Measurements from ENCODE around the gene RNF220.

Gene RNF220

DNA sequence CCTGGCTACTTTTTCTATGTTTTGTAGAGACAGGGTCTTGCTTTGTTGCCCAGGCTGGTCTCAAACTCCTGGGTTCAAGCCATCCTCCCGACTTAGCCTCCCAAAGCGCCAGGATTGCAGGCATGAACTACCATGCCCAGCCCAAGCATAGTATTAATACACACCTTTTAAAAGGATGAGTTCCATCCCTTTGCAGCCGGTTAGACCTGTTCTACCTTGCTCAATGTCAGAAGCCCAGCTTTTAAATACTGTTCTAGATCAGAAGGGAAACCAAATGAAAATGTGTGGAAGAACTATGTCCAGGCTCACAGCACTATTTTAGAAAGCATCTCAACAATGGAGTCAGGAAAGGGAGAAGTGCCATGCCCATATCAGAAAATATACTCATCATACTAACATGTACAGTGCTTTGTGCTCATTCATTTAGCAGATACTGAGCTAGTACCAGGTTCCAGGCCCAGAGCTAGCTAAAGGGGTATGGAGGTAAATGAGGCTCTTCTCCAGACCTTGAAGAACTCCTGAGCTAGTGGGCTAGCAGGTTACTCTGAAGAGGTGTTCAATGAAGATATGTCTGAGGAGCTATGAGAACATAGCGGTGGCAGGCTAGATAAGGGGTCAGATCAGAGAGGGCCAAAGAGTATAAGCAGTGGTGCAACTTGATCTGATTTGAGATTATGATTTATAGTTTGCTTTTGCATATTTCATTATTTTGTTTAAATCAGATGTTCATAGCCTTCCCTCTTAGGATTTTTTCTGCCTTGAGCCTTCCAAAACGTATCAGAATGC is 78.2 kb downstream of the RNF220 start:
- TF ChIP-seq PPARA (CRISPR knock-in tag; IDR thresholded peaks at IDR 0.05; ENCODE audit: borderline replicate concordance) (no peak), TOX (CRISPR knock-in tag; IDR thresholded peaks at IDR 0.05; ENCODE audit: borderline replicate concordance) (no peak), ZC3H10 (CRISPR knock-in tag; IDR thresholded peaks at IDR 0.05) (no peak), ESRRG (CRISPR knock-in tag; IDR thresholded peaks at IDR 0.05) (no peak), BACH2 (CRISPR knock-in tag; IDR thresholded peaks at IDR 0.05; ENCODE audit: borderline replicate concordance) (no peak), TCF4 (CRISPR knock-in tag; IDR thresholded peaks at IDR 0.05; ENCODE audit: borderline replicate concordance) (no peak), ZFP3 (CRISPR knock-in tag; IDR thresholded peaks at IDR 0.05) (no peak), ARNTL (CRISPR knock-in tag; IDR thresholded peaks at IDR 0.05; ENCODE audit: borderline replicate concordance, low read depth) (no peak), GLIS3 (CRISPR knock-in tag; IDR thresholded peaks at IDR 0.05) (no peak), ZFP30 (CRISPR knock-in tag; IDR thresholded peaks at IDR 0.05) (no peak), ISL1 (CRISPR knock-in tag; IDR thresholded peaks at IDR 0.05) (no peak), ZNF8 (CRISPR knock-in tag; IDR thresholded peaks at IDR 0.05) (no peak), RARB (CRISPR knock-in tag; IDR thresholded peaks at IDR 0.05) (no peak), OSR1 (CRISPR knock-in tag; IDR thresholded peaks at IDR 0.05) (no peak), SNAI2 (CRISPR knock-in tag; IDR thresholded peaks at IDR 0.05) (no peak)
- TF ChIP-seq, protein P1, sequence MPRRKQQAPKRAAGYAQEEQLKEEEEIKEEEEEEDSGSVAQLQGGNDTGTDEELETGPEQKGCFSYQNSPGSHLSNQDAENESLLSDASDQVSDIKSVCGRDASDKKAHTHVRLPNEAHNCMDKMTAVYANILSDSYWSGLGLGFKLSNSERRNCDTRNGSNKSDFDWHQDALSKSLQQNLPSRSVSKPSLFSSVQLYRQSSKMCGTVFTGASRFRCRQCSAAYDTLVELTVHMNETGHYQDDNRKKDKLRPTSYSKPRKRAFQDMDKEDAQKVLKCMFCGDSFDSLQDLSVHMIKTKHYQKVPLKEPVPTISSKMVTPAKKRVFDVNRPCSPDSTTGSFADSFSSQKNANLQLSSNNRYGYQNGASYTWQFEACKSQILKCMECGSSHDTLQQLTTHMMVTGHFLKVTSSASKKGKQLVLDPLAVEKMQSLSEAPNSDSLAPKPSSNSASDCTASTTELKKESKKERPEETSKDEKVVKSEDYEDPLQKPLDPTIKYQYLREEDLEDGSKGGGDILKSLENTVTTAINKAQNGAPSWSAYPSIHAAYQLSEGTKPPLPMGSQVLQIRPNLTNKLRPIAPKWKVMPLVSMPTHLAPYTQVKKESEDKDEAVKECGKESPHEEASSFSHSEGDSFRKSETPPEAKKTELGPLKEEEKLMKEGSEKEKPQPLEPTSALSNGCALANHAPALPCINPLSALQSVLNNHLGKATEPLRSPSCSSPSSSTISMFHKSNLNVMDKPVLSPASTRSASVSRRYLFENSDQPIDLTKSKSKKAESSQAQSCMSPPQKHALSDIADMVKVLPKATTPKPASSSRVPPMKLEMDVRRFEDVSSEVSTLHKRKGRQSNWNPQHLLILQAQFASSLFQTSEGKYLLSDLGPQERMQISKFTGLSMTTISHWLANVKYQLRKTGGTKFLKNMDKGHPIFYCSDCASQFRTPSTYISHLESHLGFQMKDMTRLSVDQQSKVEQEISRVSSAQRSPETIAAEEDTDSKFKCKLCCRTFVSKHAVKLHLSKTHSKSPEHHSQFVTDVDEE (CRISPR knock-in tag; IDR thresholded peaks at IDR 0.05), result no peak
- TF ChIP-seq, protein P2, sequence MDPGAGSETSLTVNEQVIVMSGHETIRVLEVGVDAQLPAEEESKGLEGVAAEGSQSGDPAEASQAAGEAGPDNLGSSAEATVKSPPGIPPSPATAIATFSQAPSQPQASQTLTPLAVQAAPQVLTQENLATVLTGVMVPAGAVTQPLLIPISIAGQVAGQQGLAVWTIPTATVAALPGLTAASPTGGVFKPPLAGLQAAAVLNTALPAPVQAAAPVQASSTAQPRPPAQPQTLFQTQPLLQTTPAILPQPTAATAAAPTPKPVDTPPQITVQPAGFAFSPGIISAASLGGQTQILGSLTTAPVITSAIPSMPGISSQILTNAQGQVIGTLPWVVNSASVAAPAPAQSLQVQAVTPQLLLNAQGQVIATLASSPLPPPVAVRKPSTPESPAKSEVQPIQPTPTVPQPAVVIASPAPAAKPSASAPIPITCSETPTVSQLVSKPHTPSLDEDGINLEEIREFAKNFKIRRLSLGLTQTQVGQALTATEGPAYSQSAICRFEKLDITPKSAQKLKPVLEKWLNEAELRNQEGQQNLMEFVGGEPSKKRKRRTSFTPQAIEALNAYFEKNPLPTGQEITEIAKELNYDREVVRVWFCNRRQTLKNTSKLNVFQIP (CRISPR knock-in tag; IDR thresholded peaks at IDR 0.05; ENCODE audit: borderline replicate concordance, low read depth), result no peak
- TF ChIP-seq, protein P3, sequence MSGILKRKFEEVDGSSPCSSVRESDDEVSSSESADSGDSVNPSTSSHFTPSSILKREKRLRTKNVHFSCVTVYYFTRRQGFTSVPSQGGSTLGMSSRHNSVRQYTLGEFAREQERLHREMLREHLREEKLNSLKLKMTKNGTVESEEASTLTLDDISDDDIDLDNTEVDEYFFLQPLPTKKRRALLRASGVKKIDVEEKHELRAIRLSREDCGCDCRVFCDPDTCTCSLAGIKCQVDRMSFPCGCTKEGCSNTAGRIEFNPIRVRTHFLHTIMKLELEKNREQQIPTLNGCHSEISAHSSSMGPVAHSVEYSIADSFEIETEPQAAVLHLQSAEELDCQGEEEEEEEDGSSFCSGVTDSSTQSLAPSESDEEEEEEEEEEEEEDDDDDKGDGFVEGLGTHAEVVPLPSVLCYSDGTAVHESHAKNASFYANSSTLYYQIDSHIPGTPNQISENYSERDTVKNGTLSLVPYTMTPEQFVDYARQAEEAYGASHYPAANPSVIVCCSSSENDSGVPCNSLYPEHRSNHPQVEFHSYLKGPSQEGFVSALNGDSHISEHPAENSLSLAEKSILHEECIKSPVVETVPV (CRISPR knock-in tag; IDR thresholded peaks at IDR 0.05), result no peak
- TF ChIP-seq, protein P4, sequence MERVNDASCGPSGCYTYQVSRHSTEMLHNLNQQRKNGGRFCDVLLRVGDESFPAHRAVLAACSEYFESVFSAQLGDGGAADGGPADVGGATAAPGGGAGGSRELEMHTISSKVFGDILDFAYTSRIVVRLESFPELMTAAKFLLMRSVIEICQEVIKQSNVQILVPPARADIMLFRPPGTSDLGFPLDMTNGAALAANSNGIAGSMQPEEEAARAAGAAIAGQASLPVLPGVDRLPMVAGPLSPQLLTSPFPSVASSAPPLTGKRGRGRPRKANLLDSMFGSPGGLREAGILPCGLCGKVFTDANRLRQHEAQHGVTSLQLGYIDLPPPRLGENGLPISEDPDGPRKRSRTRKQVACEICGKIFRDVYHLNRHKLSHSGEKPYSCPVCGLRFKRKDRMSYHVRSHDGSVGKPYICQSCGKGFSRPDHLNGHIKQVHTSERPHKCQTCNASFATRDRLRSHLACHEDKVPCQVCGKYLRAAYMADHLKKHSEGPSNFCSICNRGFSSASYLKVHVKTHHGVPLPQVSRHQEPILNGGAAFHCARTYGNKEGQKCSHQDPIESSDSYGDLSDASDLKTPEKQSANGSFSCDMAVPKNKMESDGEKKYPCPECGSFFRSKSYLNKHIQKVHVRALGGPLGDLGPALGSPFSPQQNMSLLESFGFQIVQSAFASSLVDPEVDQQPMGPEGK (CRISPR knock-in tag; IDR thresholded peaks at IDR 0.05; ENCODE audit: borderline replicate concordance), result no peak
- TF ChIP-seq, protein P5, sequence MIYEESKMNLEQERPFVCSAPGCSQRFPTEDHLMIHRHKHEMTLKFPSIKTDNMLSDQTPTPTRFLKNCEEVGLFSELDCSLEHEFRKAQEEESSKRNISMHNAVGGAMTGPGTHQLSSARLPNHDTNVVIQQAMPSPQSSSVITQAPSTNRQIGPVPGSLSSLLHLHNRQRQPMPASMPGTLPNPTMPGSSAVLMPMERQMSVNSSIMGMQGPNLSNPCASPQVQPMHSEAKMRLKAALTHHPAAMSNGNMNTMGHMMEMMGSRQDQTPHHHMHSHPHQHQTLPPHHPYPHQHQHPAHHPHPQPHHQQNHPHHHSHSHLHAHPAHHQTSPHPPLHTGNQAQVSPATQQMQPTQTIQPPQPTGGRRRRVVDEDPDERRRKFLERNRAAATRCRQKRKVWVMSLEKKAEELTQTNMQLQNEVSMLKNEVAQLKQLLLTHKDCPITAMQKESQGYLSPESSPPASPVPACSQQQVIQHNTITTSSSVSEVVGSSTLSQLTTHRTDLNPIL (CRISPR knock-in tag; IDR thresholded peaks at IDR 0.05; ENCODE audit: low read depth), result no peak
- no peak for ATAC-seq

GRCh38 chr1:44484155-44484688 is 79.2 kb downstream of the RNF220 start:
- ATAC-seq, result no peak
- no peak for TF ChIP-seq BACH2 (CRISPR knock-in tag; IDR thresholded peaks at IDR 0.05; ENCODE audit: borderline replicate concordance)
- no peak for TF ChIP-seq ZC3H10 (CRISPR knock-in tag; IDR thresholded peaks at IDR 0.05)
- TF ChIP-seq, protein P1 (CRISPR knock-in tag; IDR thresholded peaks at IDR 0.05), result no peak
- TF ChIP-seq PPARA (CRISPR knock-in tag; IDR thresholded peaks at IDR 0.05; ENCODE audit: borderline replicate concordance), result no peak
- TF ChIP-seq, protein P3 (CRISPR knock-in tag; IDR thresholded peaks at IDR 0.05), result no peak
- TF ChIP-seq, protein P4 (CRISPR knock-in tag; IDR thresholded peaks at IDR 0.05; ENCODE audit: borderline replicate concordance), result no peak

Measured in SK-N-SH treated with all-trans-retinoic acid at 6 μM for 48 hours (cell line).